Activated CD4-positive, alpha-beta T cell treated with anti-CD3 and anti-CD28 coated beads, Interleukin-2, amount 50 U/mL, for 1 hour (primary cell): ENCODE data around the gene BBS9.

ENCODE experiments used
- DNase-seq: peaks from one replicate; pipeline ENCODE4 v3.0.0-alpha.2; 2020

The BBS9 gene

DNA sequence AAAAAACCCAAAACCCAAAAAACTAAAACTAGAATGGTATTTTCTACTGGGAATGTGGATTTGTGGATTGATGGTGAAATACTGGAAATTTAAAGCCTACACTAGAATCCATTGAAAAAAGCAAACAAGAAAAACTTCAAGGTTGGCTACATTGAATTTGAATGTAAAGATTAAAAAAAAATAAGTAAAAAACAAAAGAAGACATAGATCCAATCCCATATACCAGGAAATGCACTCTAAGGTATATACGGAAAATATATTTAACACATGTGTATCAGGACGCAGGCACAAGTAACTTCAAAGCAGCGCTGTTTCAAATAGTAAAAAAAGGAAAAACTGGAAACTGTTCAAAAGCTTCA is 754 bp upstream of the BBS9 start:
- DNase-seq: no peak

DNA sequence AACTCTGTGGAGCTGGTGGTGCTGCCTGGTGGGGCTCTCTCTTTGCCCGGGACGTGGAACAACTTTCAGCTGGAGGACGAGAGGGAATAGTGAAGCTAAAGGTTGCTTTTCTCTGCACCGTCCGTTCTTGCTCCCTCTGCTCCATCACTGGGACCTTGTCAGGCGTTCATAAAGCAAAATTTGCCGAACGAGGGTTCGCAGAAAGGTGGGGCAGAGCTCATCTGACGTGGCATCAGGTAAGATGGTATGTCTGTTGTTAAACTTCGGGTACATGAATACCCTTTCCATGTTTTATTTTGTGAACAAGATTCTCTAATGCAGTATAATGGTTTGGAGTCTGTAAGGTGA is 416 bp downstream of the BBS9 start:
- peak; percentile 9 for DNase-seq

DNA sequence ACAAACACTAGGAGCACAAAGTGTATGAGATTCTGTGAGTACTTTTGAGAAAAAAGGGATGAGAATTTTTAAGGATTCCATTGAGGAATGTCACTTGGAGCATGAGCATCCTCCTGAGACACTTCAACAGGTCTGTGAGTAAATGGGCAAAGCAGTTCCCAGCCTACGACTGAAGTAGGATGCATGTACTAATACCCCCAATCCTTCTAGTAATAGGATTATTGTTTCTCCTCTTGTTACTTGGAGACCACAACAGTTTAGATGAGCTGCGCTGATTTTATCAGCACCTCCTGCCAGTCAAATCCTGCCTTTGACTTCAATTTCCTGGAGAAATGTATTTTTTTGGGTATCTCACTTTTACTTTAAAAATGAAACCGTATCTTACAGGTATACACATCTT is 820 bp downstream of the BBS9 start:
- DNase-seq: no peak

DNA sequence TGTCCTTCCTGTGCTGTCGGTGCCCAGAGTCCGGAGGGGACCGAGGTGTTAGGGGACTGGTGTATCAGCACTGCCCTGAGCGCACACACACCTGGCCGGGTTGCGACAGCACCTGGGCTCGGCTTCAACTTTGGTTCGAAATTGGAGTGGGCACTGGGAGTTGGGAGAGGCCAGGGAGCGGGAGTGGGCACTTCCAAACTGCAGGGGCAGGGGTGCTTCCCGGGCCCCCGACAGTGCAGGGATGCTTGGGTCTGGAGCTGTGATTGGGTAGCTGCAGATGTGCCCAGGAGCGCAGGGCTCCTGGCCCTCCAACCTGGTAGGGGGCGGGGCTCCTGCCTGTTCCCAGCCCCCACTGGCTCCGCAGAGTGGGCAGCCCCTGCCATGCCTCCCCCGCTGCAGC is 7.7 kb downstream of the BBS9 start:
- DNase-seq: no peak

DNA sequence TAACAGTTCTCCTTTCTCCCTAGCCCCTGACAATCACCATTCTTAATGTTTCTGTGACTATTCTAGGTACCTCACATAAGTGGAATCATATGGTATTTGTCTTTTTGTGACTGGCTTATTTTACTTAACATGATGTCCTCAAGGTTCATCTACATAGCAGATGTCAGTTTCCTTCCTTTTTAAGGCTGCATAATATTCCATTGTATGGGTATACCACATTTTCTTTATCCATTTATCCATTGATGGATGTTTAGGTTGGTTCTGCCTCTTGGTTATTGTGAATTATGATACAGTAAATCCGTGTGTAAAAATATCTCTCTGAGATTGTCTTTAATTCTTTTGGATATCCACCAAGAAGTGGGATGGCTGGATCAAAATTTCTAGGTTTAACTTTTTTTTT is 13.2 kb downstream of the BBS9 start:
- DNase-seq: no peak

DNA sequence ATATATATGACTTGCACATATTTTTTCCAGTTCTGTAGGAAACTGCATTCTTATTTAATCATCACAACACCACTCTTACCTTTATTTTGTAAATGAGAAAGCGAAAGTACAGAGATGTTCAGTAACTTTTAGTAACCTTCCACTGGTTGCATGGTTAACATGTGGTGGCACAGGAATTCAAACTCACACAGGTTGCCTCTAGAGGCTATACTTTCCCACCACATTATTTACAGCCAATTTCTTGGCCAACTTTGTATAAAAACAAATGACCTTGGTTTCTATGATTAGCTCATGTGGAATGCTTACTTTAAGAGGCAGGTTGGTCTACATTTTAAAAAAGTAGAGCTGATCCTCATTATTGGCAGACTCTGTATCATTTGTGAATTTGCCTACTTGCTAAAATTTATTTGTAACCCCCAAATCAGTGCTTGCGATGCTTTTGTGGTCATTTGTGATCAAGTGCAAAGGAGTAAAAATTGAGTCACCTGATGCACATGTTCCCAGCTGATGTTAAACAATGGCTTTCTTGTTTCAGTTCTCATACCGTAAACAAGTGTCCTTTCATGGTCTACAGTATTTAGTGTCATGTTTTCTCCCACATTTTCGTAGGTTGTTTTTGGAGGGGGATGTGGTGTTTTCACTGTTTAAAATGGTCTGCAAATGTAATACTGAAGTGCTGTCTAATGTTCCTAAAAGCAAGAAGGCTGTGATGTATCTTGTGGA is 14.8 kb downstream of the BBS9 start:
- no peak for DNase-seq

DNA sequence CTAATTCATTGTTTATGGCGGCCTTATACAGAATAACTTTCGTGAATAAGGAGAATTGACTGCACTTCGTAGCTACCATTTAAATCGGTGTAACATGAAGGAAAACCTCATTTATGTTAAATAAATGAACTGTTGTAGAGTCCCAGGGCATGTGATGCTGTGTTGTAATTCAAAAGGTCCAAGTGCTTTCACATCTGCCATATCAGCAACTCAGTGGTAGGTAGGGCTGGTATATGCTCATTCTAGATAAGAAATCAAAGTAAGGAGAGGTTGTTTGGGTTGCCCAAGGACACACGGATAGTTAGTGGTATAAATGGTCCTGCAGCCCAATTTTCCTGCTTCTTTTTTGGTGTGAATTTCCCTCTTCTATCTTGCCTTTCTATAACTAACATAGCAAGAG is 15.8 kb downstream of the BBS9 start:
- DNase-seq: no peak

DNA sequence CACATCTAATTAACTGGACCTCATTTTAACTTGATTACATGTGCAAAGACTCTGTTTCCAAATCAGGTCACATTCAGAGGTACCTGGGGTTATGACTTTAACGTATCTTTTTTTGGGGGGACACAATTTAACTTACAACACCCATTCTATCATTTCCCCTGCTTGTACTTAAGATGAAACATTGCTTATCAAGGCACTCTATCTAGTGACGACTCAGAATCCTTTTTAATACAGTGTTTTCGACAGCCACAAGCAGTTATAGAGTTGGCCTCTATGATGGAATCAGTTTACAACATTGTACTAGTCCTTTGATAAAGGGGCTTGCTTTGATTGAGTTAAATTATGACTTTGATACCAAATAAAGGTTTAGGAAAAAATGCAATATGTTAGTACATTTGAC is 22.7 kb downstream of the BBS9 start:
- DNase-seq: no peak

DNA sequence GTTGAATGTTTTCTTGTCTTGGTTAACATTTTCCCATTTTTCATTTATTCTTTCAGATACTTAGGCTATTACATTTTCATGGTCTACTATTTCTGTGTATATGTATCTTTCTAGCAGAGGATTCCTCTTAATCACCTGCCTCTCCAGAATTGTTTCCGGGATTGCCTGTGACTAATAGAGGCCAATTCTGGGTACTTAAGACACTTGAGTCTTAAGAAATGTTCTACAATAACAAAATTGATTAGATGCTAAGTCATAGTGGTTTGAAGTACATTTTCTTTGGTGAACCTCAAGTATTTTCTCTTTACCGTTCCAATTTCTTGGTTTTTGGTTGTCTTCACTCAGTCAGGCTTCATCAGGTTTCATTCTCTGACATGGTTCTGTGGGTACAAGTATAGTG is 26.4 kb downstream of the BBS9 start:
- no peak for DNase-seq

DNA sequence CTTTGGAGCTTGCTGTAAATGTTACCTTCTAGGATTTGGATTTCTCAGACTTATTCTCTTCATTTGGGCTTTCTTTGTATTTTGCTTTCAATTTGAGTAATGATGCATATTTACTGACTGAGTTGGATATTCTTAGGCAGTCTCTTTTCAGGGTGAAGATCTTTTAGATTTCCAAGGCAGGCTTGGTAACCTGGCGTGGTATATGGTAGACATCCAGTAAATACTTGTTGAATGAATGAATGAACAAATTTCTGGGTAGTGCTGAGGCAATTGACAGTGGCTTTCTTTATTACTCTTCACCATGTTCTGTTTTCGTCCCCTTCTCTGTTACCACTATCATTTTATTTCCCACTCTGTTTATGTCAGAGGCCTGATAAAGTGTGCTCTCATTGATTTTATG is 27.1 kb downstream of the BBS9 start:
- no peak for DNase-seq

DNA sequence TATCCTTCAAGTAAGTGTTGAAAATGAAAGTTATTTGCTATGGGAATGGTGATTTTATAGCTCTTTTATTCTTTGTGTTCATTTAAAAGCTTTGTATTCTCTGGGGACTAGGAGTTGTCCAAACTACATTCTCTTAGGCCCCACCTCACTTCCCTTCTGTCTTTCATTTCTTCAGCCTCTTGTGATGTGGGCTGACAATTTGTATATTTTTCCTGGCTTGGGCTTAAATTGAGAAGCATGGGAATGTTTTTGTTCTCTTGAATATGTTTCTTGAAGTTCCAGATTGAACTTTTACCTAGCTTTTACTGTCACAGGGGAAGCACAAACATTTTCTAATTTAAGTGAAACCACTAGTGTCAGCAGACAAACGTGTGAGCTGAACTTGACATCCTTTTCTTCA is 27.9 kb downstream of the BBS9 start:
- no peak for DNase-seq

DNA sequence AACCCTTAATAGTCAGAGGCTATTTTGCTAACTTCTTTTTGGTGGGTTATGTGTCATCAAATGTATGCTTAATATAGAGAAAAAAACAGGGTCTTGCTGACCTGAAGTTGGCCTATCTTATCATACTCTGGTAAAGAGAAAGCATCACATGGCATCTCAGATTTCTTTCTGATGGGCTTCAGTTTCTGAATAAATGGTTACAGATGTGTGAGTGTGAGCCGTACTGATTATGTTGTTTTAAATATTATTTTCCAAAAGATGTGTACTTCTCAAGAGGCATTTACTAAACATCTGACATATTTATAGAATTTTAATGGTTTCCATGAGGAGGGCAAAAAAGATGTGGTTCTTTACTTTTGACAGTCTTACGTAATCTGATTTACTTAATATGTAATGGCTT is 28.4 kb downstream of the BBS9 start:
- no peak for DNase-seq

DNA sequence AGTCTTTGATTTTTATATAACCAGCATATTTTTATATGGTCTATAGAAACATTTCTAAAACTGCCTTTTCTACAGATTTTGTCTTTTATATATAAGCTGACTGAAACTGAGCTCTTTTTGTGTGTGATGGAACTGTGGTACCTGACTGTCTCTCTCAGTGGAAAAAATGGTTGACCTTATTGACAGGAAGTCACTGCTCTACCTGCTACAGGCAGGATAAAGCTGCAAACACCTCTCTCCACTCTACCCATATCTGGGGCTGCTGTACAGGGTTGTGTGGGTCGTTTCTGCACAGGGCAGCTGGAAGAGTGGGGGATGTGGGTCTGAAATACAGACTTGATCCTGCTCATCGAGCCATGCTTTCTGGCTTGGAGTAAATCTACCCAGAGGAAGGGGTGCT is 48.5 kb downstream of the BBS9 start:
- DNase-seq: no peak

DNA sequence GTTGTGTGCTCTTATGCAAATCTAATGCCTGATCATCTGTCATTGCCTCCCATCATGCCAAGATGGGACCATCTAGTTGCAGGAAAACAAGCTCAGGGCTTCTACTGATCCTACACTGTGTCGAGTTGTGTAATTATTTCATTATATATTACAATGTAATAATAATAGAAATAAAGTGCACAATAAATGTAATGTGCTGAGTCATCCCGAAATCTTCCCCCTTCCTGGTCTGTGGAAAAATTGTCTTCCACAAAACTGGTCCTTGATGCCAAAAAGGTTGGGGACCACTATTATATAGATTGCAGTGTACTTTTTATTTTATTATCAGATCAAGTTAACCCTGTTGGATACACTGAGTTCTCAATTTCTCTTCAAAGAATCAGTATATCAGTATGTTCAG is 50.2 kb downstream of the BBS9 start:
- DNase-seq: no peak

DNA sequence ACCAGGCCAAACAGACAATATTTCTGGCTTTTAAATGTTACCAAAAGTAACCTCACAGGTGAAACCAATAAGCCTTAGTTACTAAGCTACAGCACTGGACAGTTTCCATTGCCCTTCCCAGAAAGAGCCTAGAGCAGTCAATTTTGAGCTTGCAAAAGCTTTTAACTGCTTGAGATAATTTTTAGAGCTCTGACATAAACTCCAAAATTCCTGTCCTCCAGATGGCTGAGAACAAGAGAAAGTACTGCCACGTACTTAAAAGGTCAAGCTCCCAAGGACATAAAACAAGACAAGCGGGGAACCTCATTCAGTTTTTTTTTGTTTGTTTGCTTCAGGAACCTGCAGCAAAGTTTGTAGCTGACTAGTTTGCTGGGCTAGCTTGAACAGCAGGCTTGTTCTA is 54.1 kb downstream of the BBS9 start:
- DNase-seq: no peak

DNA sequence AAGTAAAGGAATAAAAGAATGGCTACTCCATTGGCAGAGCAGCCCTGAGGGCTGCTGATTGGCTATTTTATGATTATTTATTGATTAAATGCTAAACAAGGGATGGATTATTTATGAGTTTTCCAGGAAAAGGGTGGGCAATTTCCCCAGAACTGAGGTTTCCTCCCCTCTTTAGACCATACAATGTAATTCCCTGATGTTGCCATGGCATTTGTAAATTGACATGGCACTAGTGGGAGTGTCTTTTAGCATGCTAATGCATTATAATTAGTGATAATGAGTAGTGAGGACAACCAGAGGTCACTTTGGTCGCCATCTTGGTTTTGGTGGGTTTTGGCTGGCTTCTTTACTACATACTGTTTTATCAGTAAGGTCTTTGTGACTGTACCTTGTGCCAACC is 55.5 kb downstream of the BBS9 start:
- DNase-seq: no peak

DNA sequence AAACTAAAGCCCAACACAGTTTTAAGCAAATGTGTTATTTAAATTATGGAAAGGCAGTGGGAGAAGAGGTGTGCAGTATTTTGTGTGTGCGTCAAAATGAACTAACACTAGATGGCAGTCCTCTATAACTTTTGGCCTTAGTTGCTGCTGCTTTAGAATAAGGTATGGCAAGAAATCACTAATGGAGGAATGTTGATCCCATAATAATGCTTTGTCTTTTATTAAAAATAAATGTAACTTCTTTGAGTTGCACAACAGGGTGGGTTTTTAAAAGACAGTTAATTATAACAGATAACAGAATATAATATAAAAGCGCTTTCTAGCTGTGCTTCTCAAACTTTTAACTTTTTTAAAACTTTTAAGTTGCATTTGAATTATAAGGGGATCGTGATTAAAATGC is 56.4 kb downstream of the BBS9 start:
- DNase-seq: no peak

DNA sequence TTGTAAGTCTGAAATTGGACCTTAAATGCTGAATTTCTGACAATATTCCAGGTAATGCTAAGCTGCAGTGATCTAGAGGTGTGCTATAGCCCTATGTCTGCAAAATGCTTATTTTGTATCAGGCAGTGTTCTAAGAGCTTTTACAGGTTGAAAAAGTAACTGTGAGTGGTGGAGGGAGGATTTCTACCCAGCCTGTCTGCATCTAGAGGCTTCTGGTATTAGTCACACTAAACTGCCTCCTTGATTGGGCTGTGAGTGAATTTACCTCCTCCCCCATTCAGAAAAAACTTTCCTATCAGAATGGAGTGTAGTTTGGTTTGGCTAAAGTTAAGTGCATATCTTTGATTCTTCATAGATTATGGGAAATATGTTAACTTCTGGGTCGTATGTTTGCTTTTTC is 56.8 kb downstream of the BBS9 start:
- DNase-seq: no peak

DNA sequence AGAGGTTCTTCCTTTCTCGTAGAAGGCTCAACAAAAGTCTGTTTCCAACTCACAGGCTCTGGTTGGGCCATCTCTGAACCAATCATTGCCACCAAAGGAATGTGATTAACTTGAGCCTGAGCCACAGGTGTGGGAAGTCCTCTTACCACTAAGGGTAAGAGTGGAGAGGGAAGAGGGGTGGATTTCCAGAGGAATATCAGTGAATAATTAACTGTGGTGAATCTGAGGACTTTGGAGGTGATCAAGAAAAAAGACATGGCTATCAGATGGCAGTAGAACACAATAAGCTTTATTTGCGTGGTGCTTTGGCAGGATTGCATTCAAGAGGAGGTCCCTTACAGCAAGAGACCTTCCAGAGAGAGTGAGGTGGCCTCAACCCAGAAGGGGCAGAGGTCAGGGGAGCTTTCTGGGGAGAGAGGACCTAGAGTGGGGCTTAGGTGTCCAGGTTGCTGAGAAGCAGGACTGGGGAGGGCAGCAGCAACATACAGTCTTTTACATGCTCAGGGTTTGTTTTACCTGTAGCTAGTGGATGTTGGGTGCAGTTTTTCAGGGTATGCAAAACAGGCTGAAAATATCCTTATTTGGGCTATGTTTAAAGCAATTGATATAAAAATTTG is 61.4 kb downstream of the BBS9 start:
- DNase-seq: no peak

DNA sequence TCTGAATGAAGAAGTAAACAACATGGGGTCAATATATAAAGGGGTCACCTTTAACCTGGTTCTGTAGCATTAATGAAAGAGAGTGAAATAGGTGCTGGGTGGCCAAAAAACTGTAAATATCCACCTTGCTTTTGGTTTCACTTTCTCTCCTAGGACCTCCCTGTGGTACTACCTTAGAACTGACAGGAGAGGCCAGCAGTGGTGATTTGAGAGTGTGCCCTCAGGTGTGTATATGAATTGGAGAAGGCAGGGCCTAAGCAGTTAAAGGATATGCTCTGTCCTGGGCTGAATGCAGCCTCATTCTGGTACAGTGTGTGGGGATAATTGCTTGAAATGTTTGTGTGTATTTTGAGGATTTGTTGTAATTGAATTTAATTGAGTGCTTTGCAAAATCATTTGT is 62.0 kb downstream of the BBS9 start:
- DNase-seq: no peak

DNA sequence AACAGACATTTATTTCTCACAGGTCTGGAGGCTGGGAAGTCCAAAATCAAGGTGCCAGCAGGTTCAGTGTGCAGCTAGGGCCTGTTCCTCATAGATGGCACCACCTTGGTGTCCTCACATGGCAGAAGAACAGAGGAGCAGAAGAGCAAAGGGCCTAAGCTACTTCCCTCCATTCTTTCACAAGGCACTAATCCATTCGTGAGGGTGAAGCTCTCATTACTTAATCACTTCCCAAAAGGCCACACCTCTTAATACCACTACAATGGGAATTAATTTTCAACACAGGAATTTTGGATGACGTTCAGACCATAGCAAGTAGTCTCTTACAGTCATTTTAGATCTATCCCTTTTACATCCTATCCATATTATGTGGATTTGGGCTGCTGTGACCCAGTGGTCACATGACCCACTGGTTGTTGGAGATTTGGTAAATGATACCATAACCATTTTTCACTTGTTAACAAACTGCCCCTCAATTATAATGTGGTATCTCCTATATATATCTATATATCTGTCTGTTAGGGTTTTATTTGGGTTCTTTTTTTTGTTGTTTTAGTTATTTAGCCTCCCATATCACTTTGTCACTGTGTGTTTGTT is 63.4 kb downstream of the BBS9 start:
- no peak for DNase-seq

DNA sequence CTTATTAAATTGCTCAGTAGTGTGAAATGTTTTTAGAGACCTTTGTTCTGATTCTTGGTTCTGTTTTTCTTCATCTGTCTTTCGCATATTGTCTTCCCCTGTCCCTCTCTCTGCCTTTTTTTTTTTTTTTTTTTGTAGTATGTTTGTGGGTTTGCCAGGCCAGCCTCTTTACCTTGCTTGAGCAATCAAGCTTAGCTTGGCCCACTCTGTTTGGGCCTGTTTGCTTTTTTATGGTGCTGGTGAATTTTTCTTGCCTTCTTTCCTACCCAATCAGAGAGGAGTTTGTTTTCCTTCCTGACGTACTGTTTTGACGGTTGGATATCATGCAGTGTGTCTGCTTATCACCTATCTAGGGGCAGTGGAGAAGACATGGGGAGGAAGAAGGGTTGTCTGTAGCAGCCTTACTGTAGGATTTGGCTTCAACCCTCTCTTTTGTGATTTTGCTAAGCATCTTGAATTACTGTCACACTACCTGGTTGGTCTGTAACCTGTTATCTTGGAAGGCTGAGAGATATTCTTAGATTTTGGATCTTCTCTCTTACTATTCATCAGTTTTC is 64.0 kb downstream of the BBS9 start:
- DNase-seq: no peak

DNA sequence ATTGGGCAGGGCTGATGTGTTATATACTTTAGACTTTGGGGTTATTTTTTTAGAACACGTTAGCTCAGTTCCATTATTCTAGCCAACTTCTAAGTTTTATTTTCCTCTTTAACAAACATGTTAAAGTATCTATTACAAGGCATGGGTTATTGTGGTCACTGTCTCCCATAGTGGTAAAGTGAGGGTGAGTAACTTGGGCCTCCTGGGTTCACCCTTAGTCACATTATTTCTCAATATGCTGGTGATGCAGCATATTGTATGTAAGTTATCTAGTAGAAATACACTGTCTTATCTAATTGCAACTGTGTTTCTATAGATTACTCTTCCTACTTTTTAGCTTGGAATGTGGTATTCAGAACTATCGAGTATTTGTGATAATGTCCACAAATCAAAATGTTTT is 65.9 kb downstream of the BBS9 start:
- DNase-seq: no peak

DNA sequence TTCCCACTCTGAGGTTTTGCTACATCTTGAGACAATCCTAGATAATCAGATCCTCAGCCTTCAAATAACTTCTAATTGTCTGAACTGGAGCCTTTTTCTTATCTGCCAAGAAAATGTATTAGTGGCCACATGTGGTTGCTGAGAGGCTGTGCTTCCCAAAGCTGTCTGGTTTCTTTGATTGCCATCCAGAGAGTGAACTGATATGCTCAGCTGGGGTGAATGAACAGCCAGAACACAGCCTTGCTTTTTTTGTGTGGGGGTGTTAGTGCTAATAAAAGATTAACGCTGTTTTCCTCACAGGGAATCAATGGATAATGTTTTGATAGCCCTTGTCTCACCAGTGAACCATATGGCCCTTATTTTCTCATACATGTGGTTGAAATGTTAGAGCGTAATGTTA is 66.9 kb downstream of the BBS9 start:
- no peak for DNase-seq

DNA sequence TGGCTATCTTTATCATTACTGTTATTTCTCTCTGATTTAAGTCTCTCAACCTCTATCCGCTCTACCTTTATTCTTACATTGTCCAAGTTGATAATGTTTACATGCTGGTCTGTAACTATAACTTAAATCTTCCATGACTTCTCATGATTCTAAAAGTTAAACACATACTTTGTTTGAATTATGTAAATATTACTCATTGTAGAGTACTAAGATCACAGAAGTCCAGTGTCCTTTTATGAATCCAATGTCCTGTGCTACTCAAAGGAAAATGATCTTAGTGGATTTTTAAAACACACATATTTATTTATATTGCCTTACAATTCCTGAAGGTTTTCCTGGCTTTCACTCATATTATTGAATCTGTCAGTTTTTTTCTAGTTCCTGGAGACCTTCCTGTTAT is 70.9 kb downstream of the BBS9 start:
- DNase-seq: no peak
